HG02798 (cell line): ENCODE results near the gene OR4S1.
A peak's percentile ranks its signal among the peaks of the same experiment; 100 is the strongest.
"Not testable (repeated sequence)": the region's sequence is repeated elsewhere in the genome, so short reads cannot be mapped to it uniquely, and the experiment has no call there.

Source experiments
- ATAC-seq: cut with Tn5 transposase; IDR thresholded peaks from one replicate; pipeline ENCODE4 v1.9.1; 2021; ENCODE audit warnings: mild to moderate bottlenecking; ENCODE audit not compliant: unreplicated experiment, poor library complexity

The OR4S1 gene, protein sequence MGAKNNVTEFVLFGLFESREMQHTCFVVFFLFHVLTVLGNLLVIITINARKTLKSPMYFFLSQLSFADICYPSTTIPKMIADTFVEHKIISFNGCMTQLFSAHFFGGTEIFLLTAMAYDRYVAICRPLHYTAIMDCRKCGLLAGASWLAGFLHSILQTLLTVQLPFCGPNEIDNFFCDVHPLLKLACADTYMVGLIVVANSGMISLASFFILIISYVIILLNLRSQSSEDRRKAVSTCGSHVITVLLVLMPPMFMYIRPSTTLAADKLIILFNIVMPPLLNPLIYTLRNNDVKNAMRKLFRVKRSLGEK

GRCh38 chr11:48305923-48306322, at the start of gene OR4S1:
Gene OR4S1 (plus strand): TSS chr11:48306223. CDS start chr11:48306223, 0 bp downstream.
- no peak for ATAC-seq

DNA sequence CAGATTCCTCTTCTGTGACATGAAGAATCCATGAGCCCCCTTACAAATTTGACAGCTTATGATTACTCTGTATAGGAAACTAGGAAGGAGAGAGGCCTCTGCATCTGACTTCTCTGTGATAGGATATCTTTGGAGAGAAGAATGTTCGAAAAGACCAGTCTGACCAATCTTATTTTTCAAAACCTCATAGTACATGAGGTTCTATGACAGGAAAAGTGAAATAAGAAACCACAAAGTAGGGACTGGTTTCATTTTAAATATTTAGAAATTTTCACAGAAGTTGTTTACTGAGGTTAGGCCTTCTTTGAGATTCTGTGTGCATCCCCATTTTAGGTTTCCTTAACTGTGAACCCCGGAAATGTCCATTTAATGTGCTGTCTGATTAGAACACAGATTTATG, 44.4 kb upstream of the OR4S1 start:
- no peak for ATAC-seq

- ATAC-seq: no peak
Measured at GRCh38 chr11:48263423-48263911, 42.6 kb upstream of the OR4S1 start, which contains the start of gene OR4X1. Gene OR4X1 (plus strand): TSS chr11:48263861. CDS start chr11:48263861, 0 bp downstream.

- ATAC-seq: no peak
Measured at GRCh38 chr11:48270621-48271020, 35.4 kb upstream of the OR4S1 start.

DNA sequence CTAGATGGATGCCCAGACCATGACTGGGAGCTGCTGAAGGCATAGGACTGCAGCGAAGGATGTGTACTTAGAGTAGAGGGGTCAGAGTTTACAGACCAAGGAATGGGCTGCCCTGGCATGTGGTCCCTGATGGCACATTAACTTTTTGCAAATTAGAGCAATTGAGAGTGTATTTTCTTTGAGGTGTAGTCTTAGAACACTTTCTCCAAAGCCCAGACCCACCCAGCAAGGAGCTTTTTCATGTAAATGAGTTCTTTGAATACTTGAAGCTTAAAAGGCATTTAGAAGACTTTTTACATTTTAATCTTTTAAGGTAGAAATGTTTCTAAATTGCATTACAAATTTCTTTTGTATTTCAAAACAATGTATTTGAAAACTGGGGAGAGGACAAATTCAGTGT, 33.4 kb upstream of the OR4S1 start:
- no peak for ATAC-seq

DNA sequence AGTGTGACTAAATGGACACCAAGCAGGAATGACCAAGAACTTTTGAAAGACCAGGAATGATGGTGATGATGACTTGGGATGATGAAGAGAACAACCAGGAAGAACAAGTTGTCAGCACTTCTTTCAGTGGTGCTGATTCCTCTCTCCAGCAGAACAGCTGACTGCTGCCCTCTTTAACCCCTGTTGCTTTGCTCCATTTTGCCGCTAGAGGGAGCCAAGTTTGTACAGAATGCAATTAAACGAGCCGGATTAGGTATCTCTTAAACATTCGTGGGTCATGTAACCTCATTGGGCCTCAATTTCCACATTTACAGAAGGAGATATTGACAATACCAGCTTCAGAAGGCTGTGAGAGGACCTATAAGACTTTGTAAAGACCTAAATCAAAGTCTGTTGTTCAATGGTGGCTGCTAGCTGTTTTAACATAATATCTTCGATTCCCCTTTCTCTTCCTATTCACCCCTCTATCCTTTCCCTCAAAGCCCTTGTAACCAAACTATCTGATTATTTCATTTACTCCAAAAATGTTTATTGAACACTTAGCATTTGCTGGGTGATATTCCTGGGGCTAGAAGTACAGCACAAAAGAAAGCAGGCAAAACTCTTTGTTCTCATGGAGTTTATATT, 1.9 kb downstream of the OR4S1 start:
- peak; percentile 94 for ATAC-seq

- not testable (repeated sequence) for ATAC-seq
Measured at GRCh38 chr11:48313590-48313989, 7.6 kb downstream of the OR4S1 start.

- ATAC-seq: not testable (repeated sequence)
Measured at GRCh38 chr11:48319813-48320212, 13.8 kb downstream of the OR4S1 start.

- ATAC-seq: not testable (repeated sequence)
Measured at GRCh38 chr11:48324620-48325019, 18.6 kb downstream of the OR4S1 start, which contains the start of gene OR4C3. Gene OR4C3 (plus strand): TSS chr11:48324920. CDS start chr11:48325022, 102 bp downstream.

GRCh38 chr11:48341466-48341865, 35.4 kb downstream of the OR4S1 start:
- ATAC-seq: no peak

DNA sequence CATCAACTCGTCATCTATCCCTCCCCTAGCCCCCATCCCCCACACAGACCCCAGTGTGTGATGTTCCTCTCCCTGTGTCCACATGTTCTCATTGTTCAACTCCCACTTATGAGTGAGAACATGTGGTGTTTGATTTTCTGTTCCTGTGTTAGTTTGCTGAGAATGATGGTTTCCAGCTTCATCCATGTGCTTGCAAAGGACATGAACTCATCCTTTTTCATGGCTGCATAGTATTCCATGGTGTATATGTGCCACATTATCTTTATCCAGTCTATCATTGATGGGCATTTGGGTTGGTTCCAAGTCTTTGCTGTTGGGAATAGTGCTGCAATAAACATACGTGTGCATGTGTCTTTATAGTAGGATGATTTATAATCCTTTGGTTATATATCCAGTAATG, 36.5 kb downstream of the OR4S1 start:
- ATAC-seq: not testable (repeated sequence)

- not testable (repeated sequence) for ATAC-seq
Measured at GRCh38 chr11:48346286-48346685, 40.3 kb downstream of the OR4S1 start.

DNA sequence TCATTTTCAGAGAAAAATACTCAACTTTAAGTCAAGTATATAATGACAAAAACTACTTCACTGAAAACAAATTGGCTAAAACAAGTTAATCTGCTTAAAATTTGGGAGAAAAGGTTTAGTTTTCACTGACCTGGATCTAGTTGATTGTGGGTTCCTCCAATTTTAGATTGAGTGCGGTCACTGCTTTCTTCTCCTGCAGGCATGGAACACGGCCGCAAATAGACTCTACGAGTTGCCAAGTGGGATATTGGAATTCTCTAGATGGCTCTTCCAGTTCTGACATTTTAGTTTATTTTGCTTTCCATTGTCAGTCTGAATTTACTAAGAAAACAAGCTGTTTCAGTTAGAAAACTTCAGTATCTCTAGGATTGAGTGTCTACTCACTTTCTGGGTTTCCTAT, 48.0 kb downstream of the OR4S1 start:
- no peak for ATAC-seq

GRCh38 chr11:48354677-48355076, 48.7 kb downstream of the OR4S1 start:
- ATAC-seq: no peak
